ENCODE measurements around the gene ZNF318.

DNA sequence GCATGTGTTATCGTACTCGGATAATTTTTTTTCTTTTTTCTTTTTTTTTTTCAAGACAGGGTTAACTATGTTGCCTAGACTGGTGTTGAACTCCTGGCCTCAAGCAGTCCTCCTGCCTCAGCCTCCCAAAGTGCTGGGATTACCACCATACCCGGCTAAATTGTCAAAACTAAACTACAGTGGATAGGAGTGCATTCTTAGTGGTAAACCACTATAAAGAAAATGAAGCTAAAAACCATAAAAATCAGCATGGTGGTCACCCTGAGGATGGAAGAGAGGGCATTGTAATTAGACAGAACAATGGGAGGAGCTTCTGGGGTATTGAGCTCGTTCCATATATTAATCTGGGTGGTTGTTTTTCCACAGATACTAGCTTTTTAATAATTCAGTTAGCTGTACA, 6.2 kb upstream of the ZNF318 start:
- TF ChIP-seq, protein P1, sequence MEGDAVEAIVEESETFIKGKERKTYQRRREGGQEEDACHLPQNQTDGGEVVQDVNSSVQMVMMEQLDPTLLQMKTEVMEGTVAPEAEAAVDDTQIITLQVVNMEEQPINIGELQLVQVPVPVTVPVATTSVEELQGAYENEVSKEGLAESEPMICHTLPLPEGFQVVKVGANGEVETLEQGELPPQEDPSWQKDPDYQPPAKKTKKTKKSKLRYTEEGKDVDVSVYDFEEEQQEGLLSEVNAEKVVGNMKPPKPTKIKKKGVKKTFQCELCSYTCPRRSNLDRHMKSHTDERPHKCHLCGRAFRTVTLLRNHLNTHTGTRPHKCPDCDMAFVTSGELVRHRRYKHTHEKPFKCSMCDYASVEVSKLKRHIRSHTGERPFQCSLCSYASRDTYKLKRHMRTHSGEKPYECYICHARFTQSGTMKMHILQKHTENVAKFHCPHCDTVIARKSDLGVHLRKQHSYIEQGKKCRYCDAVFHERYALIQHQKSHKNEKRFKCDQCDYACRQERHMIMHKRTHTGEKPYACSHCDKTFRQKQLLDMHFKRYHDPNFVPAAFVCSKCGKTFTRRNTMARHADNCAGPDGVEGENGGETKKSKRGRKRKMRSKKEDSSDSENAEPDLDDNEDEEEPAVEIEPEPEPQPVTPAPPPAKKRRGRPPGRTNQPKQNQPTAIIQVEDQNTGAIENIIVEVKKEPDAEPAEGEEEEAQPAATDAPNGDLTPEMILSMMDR (IDR thresholded peaks at IDR 0.05): no peak
- no peak for TF ChIP-seq POLR2A (IDR thresholded peaks at IDR 0.05)
